HepG2 (cell line): ENCODE results near the gene DUS2. TPM values are rescaled to one million over a fixed set of nuclear protein-coding genes. Genes with fewer than 3 reads are reported as not detected.

Experiments used
- ATAC-seq: fragments of 200-7000 bp; cut with Tn5 transposase; 3 replicates; pipeline ENCODE4 v1.9.1; 2020; ENCODE audit warnings: mild to moderate bottlenecking, moderate library complexity
- BruUV-seq: library from RNA; stranded (reverse); fragments of 400-500 nt; replicated peaks from 2 replicates; lab custom pipeline; 2021; lab: Mats Ljungman, UMichigan
- CTCF ChIA-PET: fragments of 300-600 bp; formaldehyde crosslinking; extraction: SDS; loops from one replicate; lab custom pipeline; 2021; ENCODE audit warnings: low total read pairs, inconsistent platforms, low intra/inter-chr PET ratio; lab: Yijun Ruan, JAX
- POLR2A ChIA-PET: fragments of 350-600 bp; sonication (Branson Sonifier 250); formaldehyde crosslinking; loops from one replicate; lab custom pipeline; 2020; ENCODE audit warnings: antibody characterized with exemption, inconsistent platforms; lab: Yijun Ruan, JAX
- DNase-seq: peaks from one replicate; pipeline ENCODE4 v3.0.0-alpha.2; 2015; ENCODE audit warnings: low spot score
- FAIRE-seq: peaks from 3 replicates; lab custom pipeline; 2011; peaks lifted over from hg19 to GRCh38; lab: Jason Lieb, UNC
- H2AFZ ChIP-seq: one replicate; pipeline ENCODE4 v1.6.1; 2011; ENCODE audit warnings: low read length, inconsistent platforms
- H3K27ac ChIP-seq: fragments of 300-600 bp; 3 replicates; pipeline ENCODE4 v1.8.0; 2011; ENCODE audit warnings: mixed run types, mild to moderate bottlenecking, mixed read lengths, low read length, inconsistent platforms; ENCODE audit not compliant: insufficient read depth; ENCODE audit errors: extremely low read length
- H3K27me3 ChIP-seq, 2 experiments: fragments of 200-600 bp in 1 of 2; 2 replicates in 1 of 2; 3 replicates in 1 of 2; pipeline versions ENCODE4 v1.6.0 to v1.8.0; 2011; ENCODE audit warnings: low read length in 2 of 2, mild to moderate bottlenecking in 2 of 2, moderate library complexity in 2 of 2, inconsistent platforms in 1 of 2; ENCODE audit not compliant: insufficient read depth in 2 of 2, control insufficient read depth in 1 of 2
- H3K36me3 ChIP-seq, 2 experiments: fragments of 200-600 bp in 1 of 2; replicated peaks in 1 of 2; 2 replicates in 1 of 2; 3 replicates in 1 of 2; pipeline versions ENCODE4 v1.5.1 to v1.8.0; 2011; ENCODE audit warnings: low read length in 2 of 2, inconsistent platforms in 1 of 2; ENCODE audit not compliant: insufficient read depth in 2 of 2, control insufficient read depth in 1 of 2
- H3K4me1 ChIP-seq: 2 replicates; pipeline ENCODE4 v1.5.1; 2012; ENCODE audit warnings: low read length, inconsistent platforms; ENCODE audit not compliant: insufficient read depth
- H3K4me2 ChIP-seq: 2 replicates; pipeline ENCODE4 v1.6.0; 2011; ENCODE audit warnings: low read depth, low read length, inconsistent platforms
- H3K4me3 ChIP-seq, 3 experiments: fragments of 200-600 bp in 1 of 3; sonication (generic), shearing (Covaris generic) in 1 of 3; replicated peaks in 1 of 3; 2 replicates each; pipeline ENCODE4 v1.5.1; 2011 to 2016; ENCODE audit warnings: low read length in 3 of 3, inconsistent platforms in 2 of 3, low read depth in 2 of 3, mild to moderate bottlenecking in 2 of 3, control low read depth in 1 of 3, mixed read lengths in 1 of 3; ENCODE audit not compliant: insufficient read depth in 1 of 3
- H3K79me2 ChIP-seq: one replicate; pipeline ENCODE4 v1.6.1; 2011; ENCODE audit warnings: low read length, inconsistent platforms; ENCODE audit not compliant: insufficient read depth
- H3K9ac ChIP-seq: 2 replicates; pipeline ENCODE4 v1.6.0; 2011; ENCODE audit warnings: mild to moderate bottlenecking, low read depth, low read length, inconsistent platforms; ENCODE audit not compliant: insufficient read depth
- H3K9me3 ChIP-seq: 2 replicates; pipeline ENCODE4 v1.5.1; 2012; ENCODE audit warnings: mild to moderate bottlenecking, low read length
- H4K20me1 ChIP-seq: 2 replicates; pipeline ENCODE4 v1.6.0; 2011; ENCODE audit warnings: inconsistent platforms, mild to moderate bottlenecking, low read length, moderate library complexity; ENCODE audit not compliant: insufficient read depth
- ATAD3A ChIP-seq: sonication (generic); formaldehyde crosslinking; IDR thresholded peaks from 2 replicates; pipeline ENCODE4 v1.4.0; 2020; ENCODE audit warnings: missing genetic modification reagents
- KLF15 ChIP-seq: sonication (generic); formaldehyde crosslinking; IDR thresholded peaks from 2 replicates; pipeline ENCODE4 v1.8.1; 2023; ENCODE audit warnings: borderline replicate concordance, mild to moderate bottlenecking, inconsistent platforms, missing genetic modification reagents, mixed read lengths
- RFX5 ChIP-seq: IDR thresholded peaks from 2 replicates; pipeline ENCODE4 v1.6.1; 2011; ENCODE audit warnings: low read depth, low read length, improper control_type of control experiment
- SP140L ChIP-seq: sonication (generic); formaldehyde crosslinking; IDR thresholded peaks from 2 replicates; pipeline ENCODE4 v1.4.0; 2020; ENCODE audit warnings: missing genetic modification reagents, borderline replicate concordance
- ZNF143 ChIP-seq: sonication (generic); formaldehyde crosslinking; IDR thresholded peaks from 2 replicates; pipeline ENCODE4 v1.4.0; 2020; ENCODE audit warnings: missing genetic modification reagents
- ZNF260 ChIP-seq: sonication (generic); formaldehyde crosslinking; IDR thresholded peaks from 2 replicates; pipeline ENCODE4 v1.4.0; 2020; ENCODE audit warnings: missing genetic modification reagents, low read depth, mild to moderate bottlenecking, borderline replicate concordance
- ZNF274 ChIP-seq: sonication (generic); formaldehyde crosslinking; IDR thresholded peaks from 2 replicates; pipeline ENCODE4 v1.5.1; 2020; ENCODE audit warnings: mild to moderate bottlenecking, missing genetic modification reagents
- ZNF646 ChIP-seq: sonication (generic); formaldehyde crosslinking; IDR thresholded peaks from 2 replicates; pipeline ENCODE4 v1.9.0; 2021; ENCODE audit warnings: mild to moderate bottlenecking, missing genetic modification reagents
- ZNF777 ChIP-seq: sonication (generic); formaldehyde crosslinking; IDR thresholded peaks from 2 replicates; pipeline ENCODE4 v1.4.0; 2020; ENCODE audit warnings: missing genetic modification reagents
- WGBS: methylation state at CpG from one replicate; pipeline ENCODE4 v1.1.6; 2017; ENCODE audit warnings: low lambda C conversion rate; 5-methylcytosine and 5-hydroxymethylcytosine counted together
- in situ Hi-C: cut with HindIII; loops from 2 replicates; pipeline ENCODE4 v1.10.0; 2017; ENCODE audit warnings: low pct_unique_long_range_greater_than_20kb; ENCODE audit not compliant: extremely low pct_ligation_motif_present
- intact Hi-C: fragments of 100-400 bp; cut with micrococcal nuclease; formaldehyde crosslinking; loops from one replicate; pipeline ENCODE4 v1.10.0; 2022; ENCODE audit not compliant: unreplicated experiment
- polyA plus RNA-seq, 8 experiments: library from polyadenylated mRNA; depleted of rRNA in 3 of 8; stranded (reverse) in 7 of 8; unstranded in 1 of 8; fragments of >200 nt; fragmentation: Illumina TruSeq in 4 of 8; extraction: Trizol in 4 of 8; gene quantifications; 2 replicates each; pipeline versions ENCODE4 v1.2.1 to v1.2.3, GENCODE V29; 2011 to 2016; ENCODE audit warnings: low read depth in 4 of 8, missing spikeins in 1 of 8, mixed read lengths in 1 of 8; ENCODE audit not compliant: insufficient read depth in 1 of 8
- total RNA-seq, 5 experiments: library from RNA; depleted of rRNA; stranded (reverse); fragments of >200 nt; fragmentation: Illumina TruSeq; extraction: Trizol; gene quantifications; 2 replicates each; pipeline ENCODE4 v1.2.3, GENCODE V29; 2016; ENCODE audit warnings: low read depth in 1 of 5
- TF ChIP-seq, protein P1 (sequence below): sonication (generic); formaldehyde crosslinking; IDR thresholded peaks from 2 replicates; pipeline ENCODE4 v1.9.0; 2021; ENCODE audit warnings: missing genetic modification reagents, borderline replicate concordance
- TF ChIP-seq, protein P2 (sequence below): sonication (generic); formaldehyde crosslinking; IDR thresholded peaks from 2 replicates; pipeline ENCODE4 v1.4.0; 2020; ENCODE audit warnings: low read depth, missing genetic modification reagents

Gene DUS2
- total and polyA plus RNA-seq, 2 of the 13 experiments (the other 11 are each of a cell fraction or from before 2014, with no cell fraction given): 17.8 to 25.1 TPM

DNA sequence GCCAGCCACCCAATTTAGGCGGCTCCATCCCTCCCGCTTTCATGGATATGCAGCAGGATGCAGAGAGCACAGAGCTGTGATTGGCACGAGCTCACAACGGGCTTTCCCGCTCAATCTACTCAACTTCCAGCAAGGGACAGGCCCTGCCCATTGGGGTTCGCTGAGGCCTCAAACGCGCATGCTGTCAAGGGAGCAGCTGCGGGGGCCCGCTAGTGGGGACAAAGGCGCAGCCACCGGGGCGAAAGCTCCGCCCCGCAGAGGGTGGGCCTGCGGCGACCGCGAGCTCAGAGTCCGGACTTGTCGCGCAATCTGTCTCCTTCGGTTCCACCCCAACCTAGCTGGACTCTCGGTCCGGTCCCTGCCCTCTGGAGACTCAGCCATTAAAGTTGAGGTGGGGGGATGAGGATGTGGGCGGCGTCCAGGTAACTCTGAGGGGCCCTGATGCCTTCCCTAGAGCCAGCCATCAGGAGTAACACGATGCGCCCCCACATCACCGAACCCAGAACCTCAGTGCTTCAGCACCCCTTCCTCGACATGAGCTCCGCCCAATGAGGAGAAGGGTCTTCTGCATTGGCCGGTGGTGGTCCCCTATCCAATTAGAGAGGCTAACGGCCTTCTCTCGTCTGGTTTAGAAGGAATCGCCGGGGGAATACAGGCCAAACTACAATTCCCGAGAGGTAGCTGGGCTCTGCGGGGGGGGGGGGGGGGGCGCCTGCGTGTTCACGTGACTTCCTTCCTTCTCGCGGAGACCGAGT is 61.6 kb downstream of the DUS2 start:
- Histone ChIP-seq H3K27me3 (no peaks in the 10 kb centered on the region; a peak in 1 of 5 replicates), H3K4me1 (peaks cover 67% of the 10 kb centered on the region), H3K79me2 (peaks cover 40% of the 10 kb centered on the region), H2AFZ (no peak overlapping the region), H3K9me3 (no peaks in the 10 kb centered on the region), H4K20me1 (peaks cover 29% of the 10 kb centered on the region), H3K4me2 (peak overlapping the region; percentile 98), H3K9ac (peak overlapping the region; percentile 99), H3K4me3 (peak overlapping the region; percentile 79 to 96 (median 90)), H3K27ac (peak overlapping the region; percentile 99), H3K36me3 (no peaks in the 10 kb centered on the region)
- POLR2A ChIA-PET: interaction anchor here (0.6 to 4.3 kb wide), 43 partner anchors 9 to 424 kb away, joined by 3 to 100 read pairs (median 5); partner anchors contain the start of genes ACD, DDX28, DPEP2 and DUS2
- DNase-seq (peak; percentile 97), ATAC-seq (peak; percentile 81), FAIRE-seq (peak; percentile 72)
- BruUV-seq: no TSS peak
- CTCF ChIA-PET: no interaction called here
- intact Hi-C loops (loop anchor here (5.0 to 10.0 kb wide), 3 partner anchors 43 to 1060 kb away; partner anchors contain the start of gene CBFB), in situ Hi-C loops (loop anchor here (10.0 kb wide), 2 partner anchors 150 to 250 kb away; partner anchors contain the start of gene ESRP2)
- 0% methylated on average over 18 of the region's 45 CpGs for WGBS
- TF ChIP-seq ZNF260 (CRISPR knock-in tag): peak; percentile 95; the same call in 1 of the 2 replicates
- no peak for TF ChIP-seq ZNF646 (CRISPR knock-in tag)
- TF ChIP-seq, protein P1, sequence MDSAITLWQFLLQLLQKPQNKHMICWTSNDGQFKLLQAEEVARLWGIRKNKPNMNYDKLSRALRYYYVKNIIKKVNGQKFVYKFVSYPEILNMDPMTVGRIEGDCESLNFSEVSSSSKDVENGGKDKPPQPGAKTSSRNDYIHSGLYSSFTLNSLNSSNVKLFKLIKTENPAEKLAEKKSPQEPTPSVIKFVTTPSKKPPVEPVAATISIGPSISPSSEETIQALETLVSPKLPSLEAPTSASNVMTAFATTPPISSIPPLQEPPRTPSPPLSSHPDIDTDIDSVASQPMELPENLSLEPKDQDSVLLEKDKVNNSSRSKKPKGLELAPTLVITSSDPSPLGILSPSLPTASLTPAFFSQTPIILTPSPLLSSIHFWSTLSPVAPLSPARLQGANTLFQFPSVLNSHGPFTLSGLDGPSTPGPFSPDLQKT (CRISPR knock-in tag): no peak; the same call in 1 of the 2 replicates
- TF ChIP-seq ATAD3A (CRISPR knock-in tag): no peak
- no peak for TF ChIP-seq KLF15
- no peak; the same call in none of the 2 replicates for TF ChIP-seq ZNF777 (CRISPR knock-in tag)
- peak; percentile 84 for TF ChIP-seq ZNF143 (CRISPR knock-in tag)
- TF ChIP-seq SP140L (CRISPR knock-in tag): peak; percentile 64; the same call in 1 of the 2 replicates
- peak; percentile 99 for TF ChIP-seq ZNF274 (CRISPR knock-in tag)
- peak; percentile 53; the same call in 1 of the 2 replicates for TF ChIP-seq RFX5
- TF ChIP-seq, protein P2, sequence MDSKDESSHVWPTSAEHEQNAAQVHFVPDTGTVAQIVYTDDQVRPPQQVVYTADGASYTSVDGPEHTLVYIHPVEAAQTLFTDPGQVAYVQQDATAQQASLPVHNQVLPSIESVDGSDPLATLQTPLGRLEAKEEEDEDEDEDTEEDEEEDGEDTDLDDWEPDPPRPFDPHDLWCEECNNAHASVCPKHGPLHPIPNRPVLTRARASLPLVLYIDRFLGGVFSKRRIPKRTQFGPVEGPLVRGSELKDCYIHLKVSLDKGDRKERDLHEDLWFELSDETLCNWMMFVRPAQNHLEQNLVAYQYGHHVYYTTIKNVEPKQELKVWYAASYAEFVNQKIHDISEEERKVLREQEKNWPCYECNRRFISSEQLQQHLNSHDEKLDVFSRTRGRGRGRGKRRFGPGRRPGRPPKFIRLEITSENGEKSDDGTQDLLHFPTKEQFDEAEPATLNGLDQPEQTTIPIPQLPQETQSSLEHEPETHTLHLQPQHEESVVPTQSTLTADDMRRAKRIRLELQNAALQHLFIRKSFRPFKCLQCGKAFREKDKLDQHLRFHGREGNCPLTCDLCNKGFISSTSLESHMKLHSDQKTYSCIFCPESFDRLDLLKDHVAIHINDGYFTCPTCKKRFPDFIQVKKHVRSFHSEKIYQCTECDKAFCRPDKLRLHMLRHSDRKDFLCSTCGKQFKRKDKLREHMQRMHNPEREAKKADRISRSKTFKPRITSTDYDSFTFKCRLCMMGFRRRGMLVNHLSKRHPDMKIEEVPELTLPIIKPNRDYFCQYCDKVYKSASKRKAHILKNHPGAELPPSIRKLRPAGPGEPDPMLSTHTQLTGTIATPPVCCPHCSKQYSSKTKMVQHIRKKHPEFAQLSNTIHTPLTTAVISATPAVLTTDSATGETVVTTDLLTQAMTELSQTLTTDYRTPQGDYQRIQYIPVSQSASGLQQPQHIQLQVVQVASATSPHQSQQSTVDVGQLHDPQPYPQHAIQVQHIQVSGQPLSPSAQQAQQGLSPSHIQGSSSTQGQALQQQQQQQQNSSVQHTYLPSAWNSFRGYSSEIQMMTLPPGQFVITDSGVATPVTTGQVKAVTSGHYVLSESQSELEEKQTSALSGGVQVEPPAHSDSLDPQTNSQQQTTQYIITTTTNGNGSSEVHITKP (CRISPR knock-in tag): peak; percentile 61
